NCI-H345 treated with DMSO at 0.1 percent for 48 hours (cell line): Measurements from ENCODE around the gene TPRA1.

Experiments used
- DNase-seq: peaks from one replicate; lab custom pipeline; 2025; ENCODE audit not compliant: unreplicated experiment; lab: John Stamatoyannopoulos, UW

TPRA1 gene

GRCh38 chr3:127590593-127591465, at the start of gene TPRA1:
TPRA1 (minus strand) TSS chr3:127590733; CDS start chr3:127580146, 10,587 bp downstream.
- DNase-seq: peak; percentile 92

GRCh38 chr3:127640042-127640355, 49.5 kb upstream of the TPRA1 start:
- DNase-seq: no peak

- DNase-seq: no peak
These were observed 48.9 kb upstream of the TPRA1 start for GRCh38 chr3:127639173-127640041.

GRCh38 chr3:127637971-127638370, 47.4 kb upstream of the TPRA1 start:
- DNase-seq: no peak

GRCh38 chr3:127637546-127637945, 47.0 kb upstream of the TPRA1 start:
- DNase-seq: no peak

GRCh38 chr3:127634653-127635052, 44.1 kb upstream of the TPRA1 start:
- no peak for DNase-seq

GRCh38 chr3:127632035-127632820, 41.7 kb upstream of the TPRA1 start:
- DNase-seq: no peak

- peak; percentile 60 for DNase-seq
These were observed 40.5 kb upstream of the TPRA1 start for GRCh38 chr3:127630811-127631714.

- DNase-seq: no peak
These were observed 39.2 kb upstream of the TPRA1 start for GRCh38 chr3:127629467-127630403.

- peak; percentile 13 for DNase-seq
These were observed 38.4 kb upstream of the TPRA1 start, which contains the start of gene PODXL2 for GRCh38 chr3:127628788-127629466. PODXL2 (plus strand) TSS chr3:127629185; CDS start chr3:127629220, 35 bp downstream.

- no peak for DNase-seq
These were observed 37.9 kb upstream of the TPRA1 start for GRCh38 chr3:127628426-127628787.

- no peak for DNase-seq
These were observed 35.3 kb upstream of the TPRA1 start for GRCh38 chr3:127625821-127626220.

- DNase-seq: no peak
These were observed 33.5 kb upstream of the TPRA1 start for GRCh38 chr3:127624063-127624462.

- no peak for DNase-seq
These were observed 32.4 kb upstream of the TPRA1 start for GRCh38 chr3:127622772-127623576.

- no peak for DNase-seq
These were observed 31.5 kb upstream of the TPRA1 start for GRCh38 chr3:127622031-127622430.

- no peak for DNase-seq
These were observed 30.3 kb upstream of the TPRA1 start for GRCh38 chr3:127620637-127621375.

GRCh38 chr3:127618891-127619290, 28.4 kb upstream of the TPRA1 start:
- DNase-seq: no peak
